Right lobe of liver (tissue), 4 donors: Measurements from ENCODE around the gene MFAP2.

ENCODE experiments used
- CTCF ChIP-seq, 4 donors: fragments of 200-600 bp in 3 of 4; fragments of 450-650 bp in 1 of 4; IDR thresholded peaks; one replicate each; pipeline versions ENCODE4 v1.5.1 to v1.8.0; 2016 to 2022; ENCODE audit warnings: antibody characterized with exemption in 4 of 4, mild to moderate bottlenecking in 2 of 4
- POLR2A ChIP-seq: fragments of 450-650 bp; IDR thresholded peaks from one replicate; pipeline ENCODE4 v1.6.1; 2017; ENCODE audit warnings: antibody characterized with exemption, mild to moderate bottlenecking
- donor health status: DM: no; HTN: no; CAD: no.
- donor health status: DM: no; HTN: no; CAD: no.
- donor health status: DM: no; HTN: yes; CAD: no.

GRCh38 chr1:16965486-16966067 lies 14.8 kb downstream of the MFAP2 start:
- TF ChIP-seq CTCF (IDR thresholded peaks at IDR 0.05) (no peak), POLR2A (no peak)
